ENCODE results near the gene AGA.

The AGA gene

DNA sequence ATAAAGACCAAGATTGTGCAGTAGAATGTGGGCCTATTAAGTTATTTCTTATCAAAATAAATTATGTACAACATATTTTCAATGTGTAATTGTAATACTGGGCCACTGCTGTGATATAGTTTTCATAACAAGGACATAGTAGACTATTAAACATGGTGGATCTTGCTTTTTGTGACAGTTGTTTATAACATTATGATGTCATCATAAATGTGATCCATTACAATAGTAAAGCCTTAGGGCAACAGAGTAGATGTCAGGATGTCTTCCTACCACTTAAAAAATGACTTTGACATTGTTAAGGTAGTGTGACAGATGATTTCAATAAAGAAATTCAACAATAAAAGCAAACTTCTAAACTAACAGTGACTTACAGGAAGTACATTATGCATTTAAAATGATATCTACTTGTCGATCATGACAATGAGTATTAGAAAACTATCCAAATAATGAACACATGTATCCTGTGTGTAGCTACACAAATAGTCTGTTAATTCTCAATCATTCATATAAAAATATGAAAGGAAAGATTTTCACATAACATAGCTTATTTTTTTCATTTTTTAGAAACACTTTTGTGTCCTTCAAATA lies 5.3 kb upstream of the AGA start:
- no peak for DNase-seq (ENCODE audit: low read depth in 2 of 2)

DNA sequence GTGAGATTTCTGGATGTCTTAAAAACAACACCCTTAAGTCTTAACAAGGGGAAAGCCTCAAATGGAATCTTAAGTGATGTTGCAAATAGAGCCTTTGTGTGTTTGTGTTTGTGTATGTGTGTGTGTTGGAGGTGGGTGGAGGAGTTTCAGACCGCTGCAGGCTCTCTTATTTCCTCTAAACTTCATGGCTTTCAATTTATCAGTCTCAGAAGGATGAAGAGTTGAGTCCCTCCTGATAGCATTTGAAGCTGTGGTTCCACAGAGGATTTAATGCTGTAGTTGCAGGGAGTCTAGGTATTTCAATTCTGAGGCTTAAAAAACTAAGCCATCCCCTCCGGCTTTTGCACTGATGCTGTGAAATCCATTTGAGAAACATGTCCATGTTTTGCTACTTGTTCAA lies 4.3 kb upstream of the AGA start:
- no peak for DNase-seq (ENCODE audit: low read depth in 2 of 2)

DNA sequence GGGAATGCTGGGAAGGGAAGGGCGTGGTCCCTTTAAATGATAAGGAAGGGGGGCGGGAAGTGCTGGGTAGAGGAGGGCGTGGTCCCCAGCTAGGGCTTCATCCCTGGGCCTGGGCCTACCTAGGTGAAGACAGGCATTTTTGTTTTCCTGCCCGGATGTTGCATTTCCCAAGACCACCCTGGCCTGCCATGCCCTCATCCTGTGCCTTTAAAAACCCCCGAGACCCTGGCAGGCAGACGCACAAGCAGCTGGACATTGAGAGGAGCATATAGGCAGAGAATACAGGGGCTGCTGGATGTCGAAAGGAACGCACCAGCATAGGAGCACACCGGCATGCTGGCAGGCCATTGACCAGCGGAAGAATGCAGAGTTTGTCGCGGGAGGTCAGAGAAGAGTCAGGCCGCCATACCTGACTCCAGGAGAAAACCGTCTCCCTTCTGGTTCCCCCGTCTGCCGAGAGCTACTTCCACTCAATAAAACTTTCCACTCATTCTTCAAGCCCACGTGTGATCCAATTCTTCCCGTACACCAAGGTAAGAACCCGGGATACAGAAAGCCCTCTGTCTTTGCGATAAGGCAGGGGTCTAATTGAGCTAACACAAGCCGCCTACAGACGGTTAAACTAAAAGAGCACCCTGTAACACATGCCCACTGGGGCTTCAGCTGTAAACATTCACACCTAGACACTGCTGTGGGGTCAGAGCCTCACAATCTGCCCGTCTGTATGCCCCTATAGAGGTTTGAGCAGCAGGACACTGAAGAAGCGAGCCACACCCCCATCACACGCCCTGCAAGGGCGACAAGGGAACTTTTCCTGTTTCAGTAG lies 2.9 kb upstream of the AGA start:
- DNase-seq (ENCODE audit: low read depth in 2 of 2): no peak

DNA sequence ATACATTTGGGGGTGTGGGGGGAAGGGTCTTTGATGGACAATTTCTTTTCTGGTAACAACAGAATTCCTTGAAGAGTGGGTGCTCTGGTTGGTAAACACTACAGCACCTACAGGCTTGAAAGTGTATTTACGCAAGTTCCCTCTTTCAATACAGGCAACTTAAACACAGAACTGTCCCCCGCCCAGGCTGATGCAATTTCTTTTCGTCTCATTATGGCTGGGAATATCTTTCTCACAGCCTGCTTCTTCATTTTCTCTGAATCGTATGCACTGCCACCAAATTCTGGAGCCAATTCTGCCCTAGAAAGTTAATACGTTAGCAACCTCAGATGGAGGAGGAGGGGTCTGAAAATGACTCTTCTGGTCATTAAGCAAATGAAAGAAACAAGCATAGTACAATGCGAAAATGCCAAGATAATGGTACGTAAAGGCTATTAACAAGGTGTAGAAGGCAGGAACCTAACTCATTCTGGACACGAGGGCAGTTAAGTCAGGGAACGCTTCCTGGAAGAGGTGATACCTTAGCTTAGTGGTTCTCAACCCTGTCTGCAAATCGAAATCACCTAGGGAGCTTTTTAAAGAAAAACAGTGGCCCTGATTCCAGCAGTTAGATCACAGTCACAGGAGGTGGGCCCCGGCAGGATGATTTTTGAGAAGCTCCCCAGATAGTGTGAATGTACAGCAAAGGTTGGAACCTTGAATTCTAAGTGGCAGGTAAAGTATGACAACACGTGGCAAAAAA lies 1.0 kb downstream of the AGA start:
- DNase-seq (ENCODE audit: low read depth in 2 of 2): peak in 1 of 2 donors; percentile 1

DNA sequence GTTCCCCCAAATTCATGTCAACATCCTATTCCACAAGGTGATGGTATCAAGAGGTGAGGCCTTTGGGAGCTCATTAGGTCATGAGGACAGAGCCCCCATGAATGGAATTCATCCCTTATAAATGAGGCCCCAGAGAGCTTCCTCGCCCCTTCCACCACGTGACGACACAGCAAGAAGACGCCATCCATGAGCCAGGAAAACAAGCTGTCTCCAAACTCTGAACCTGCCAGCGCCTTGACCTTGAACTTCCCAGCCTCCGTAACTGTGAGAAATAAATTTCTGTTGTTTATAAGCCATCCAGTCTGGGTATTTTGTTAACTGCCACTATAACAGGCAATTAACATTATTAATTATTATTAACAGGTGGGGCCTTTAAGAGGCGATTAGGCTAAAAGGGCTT lies 5.8 kb downstream of the AGA start:
- DNase-seq (ENCODE audit: low read depth in 2 of 2): no peak

DNA sequence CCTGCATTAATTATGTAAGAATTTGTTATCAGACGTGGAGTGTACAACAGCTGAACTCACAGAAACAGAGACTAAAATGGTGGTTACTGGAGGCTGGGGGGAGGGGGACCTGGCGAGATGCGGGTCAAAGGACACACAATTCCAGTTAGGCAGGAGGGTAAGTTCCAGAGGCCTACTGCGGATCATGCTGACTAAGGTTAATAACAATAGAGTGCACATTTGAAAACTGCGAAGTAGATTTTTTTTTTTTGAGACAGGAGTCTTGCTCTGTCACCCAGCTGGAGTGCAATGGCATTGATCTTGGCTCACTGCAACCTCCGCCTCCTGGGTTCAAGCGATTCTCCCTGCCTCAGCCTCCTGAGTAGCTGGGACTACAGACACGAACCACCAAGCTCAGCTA lies 7.6 kb downstream of the AGA start:
- no peak for DNase-seq (ENCODE audit: low read depth in 2 of 2)

DNA sequence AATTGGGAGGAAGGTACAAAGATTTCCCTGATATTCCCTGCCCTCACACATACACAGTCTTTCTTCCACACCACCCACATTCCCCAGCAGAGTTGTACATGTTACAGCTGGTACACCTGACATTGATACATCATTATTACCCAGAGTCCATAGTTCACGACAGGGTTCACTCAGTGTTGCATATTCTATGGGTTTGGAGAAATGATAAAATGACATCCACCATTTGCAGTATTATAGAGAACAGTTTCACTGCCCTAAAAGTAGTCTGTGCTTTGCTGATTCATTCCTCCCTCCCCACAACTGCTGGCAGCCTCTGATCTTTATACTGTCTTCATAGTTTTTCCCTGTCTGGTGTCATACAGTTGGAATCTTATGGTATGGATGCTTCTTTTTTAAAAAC lies 15.0 kb downstream of the AGA start:
- no peak for DNase-seq (ENCODE audit: low read depth in 2 of 2)

DNA sequence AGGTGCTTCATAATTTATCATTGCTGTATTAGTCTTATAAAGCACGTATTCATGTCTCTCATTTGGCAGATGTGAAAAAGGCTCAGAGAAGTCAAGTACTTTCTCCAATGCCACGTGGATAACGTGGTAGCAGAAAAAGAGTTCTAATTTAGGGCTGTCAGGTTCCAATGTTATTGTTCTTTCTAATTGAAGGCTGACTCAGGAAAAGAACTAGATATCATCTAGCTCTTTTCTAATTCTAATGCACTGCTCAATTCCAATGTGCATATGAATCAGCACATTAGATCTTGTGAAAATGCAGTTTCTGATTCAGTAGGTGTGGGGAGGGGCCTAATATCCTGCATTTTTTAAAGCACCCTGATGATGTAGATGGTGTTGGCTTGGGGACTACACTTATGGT lies 22.8 kb downstream of the AGA start:
- DNase-seq (ENCODE audit: low read depth in 2 of 2): no peak

DNA sequence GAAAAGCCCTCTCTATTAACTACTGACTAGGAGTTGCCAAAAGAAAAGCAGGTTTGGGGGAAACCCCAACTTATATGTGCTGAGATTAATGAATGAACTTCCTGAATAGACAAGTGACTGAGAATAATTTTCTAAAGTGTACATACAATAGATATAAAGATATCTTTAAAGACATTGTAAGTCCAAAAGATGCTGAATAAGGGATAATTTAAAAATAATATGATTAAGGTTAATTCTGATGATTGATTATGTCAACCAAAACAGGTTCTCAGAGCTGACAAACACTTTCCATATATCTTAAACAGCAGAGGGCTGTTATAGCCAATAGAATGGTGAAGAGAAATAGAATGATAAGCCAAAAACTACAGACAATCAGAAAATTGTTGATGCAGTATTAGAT lies 28.6 kb downstream of the AGA start:
- no peak for DNase-seq (ENCODE audit: low read depth in 2 of 2)

DNA sequence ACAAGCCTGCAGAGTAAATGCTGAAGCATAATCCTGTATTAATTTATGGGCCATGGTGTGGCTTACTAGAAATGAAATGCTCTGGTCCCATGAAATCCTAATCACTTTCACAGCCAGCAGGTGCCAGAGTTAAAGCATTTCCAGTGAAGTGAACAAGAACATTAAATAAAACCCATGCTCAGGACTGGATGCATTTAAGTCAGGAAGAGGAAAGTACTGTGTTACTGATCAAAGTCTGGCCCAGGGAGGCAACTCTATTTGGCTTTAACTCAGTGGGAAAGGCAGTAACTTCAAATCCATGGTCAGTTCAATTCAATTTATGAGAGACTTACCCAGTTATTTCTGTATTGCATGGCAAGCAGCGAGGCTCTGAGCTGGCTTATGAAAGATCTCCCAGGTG lies 29.2 kb downstream of the AGA start:
- no peak for DNase-seq (ENCODE audit: low read depth in 2 of 2)

DNA sequence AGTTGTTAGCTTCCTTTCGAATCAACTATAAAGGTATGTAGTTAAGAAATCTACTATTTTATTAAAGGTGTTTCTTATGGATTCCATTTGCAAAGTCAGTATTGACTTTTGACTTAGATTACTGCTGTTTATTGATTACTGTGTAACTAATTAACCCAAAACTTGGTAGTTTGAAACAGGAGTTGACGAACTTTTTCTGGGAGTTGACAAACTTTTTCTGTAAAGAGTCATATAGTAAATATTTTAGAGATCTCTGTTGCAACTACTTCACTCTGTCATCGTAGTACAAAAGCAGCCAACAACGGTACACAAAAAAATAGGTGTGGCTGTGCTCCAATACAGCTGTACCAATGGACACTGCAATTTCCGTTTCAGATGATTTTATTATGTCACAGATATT lies 30.2 kb downstream of the AGA start:
- no peak for DNase-seq (ENCODE audit: low read depth in 2 of 2)

DNA sequence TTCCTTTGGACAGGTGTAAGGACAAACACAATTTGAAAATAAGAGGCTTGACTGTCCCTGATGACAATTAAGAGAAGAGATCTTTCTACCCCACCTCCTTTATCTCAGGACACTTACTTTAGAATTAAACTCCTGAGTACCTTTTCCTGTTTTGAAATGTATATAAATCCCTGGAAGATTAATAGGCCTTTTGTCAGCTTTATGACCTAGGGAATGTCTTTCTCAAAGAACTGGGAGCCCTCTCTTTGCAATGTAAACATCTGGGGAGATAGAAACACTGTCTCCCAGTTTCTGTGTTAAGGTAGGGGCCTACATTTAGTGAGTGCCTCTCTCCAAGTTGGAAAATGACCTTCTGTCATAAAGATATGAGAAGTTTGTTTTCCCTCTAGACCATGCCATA lies 31.7 kb downstream of the AGA start:
- no peak for DNase-seq (ENCODE audit: low read depth in 2 of 2)

DNA sequence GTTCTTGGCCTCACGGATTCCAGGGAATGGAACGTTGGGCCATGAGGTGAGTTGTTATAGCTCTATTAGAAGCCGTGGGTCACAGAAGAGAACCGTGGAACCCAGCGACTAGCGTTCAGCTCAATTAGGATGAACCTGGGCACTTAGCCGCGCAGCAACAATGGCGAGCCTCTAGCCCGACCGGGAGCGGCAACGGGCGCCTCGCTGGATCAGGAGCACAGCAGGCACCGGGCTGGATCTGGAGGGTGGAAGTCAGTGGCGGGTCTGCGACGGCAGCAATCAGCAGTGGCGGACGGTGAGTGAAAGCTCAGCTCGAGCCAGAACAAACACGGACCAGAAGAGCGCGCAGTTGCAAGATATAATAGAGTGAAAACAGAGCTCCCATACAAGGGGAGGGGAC lies 34.2 kb downstream of the AGA start:
- no peak for DNase-seq (ENCODE audit: low read depth in 2 of 2)

DNA sequence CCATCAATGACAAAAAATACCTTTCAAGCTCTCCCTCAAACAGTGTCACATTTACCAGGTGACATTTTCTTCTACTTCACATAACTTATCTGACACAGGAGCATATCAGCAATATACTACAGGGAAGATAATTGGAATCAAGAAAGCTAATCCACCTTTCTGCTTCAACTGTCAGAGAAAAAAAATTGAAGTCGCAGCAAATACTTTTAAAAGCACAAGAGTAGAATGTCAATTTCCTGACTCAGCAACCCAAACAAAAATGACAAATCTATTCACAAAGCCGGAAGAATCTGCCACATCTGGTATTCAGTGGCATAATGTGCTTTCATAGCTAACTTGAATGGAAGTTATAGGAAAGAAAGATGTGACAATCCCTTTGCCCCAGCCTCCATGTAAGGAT lies 36.7 kb downstream of the AGA start:
- DNase-seq (ENCODE audit: low read depth in 2 of 2): no peak

DNA sequence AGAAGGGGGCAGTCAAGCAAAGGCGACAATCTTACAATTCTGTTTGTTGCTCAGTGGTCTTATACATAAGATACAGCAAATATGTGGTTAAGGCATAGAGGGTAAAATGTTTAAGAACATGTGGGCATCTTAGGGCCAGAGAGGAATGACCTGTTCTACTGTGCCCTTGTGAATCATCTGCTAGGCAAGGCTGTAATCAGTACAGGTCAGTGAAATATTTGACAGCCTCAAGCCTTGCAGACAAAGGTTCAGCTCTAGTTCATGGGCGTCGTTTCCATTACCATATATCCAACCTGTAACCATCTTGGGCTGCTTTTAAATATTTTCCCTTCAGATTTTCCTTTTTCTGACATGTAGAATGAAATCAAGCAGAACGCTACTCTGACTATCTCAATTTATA lies 37.3 kb downstream of the AGA start:
- DNase-seq (ENCODE audit: low read depth in 2 of 2): no peak

DNA sequence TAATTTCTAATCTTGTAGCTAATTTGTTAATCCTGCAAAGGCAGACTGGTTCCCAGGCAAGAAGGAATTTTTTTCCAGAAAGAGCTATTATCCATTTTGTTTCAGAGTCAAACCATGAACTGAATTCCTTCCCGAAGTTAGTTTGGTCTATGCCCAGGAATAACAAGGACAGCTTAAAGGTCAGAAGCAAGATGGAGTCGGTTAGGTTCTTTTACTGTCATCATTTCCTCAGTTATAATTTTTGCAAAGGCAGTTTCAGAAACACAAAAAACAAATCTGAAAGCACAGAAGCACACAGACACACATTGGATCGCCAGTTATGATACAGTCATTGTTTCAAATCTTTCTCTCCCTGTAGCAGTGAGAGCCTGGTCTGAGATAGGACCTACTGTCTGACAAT lies 37.9 kb downstream of the AGA start:
- DNase-seq (ENCODE audit: low read depth in 2 of 2): no peak

DNA sequence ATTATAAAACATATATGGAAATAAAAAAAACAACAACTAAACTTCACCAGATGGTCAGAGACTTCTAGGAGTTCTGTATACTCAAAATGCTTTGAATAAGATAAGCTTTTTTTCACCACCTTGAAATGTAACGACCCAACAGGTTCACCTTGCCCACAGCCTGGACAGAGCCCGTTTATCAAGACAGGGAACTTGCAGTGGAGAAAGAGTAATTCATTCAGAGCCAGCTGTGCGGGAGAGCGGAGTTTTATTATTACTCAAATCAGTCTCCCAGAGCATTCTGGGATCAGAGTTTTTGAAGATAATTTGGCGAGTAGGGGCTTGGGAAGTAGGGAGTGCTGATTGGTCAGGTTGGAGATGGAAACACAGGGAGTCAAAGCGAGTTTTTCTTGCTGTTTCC lies 38.5 kb downstream of the AGA start:
- no peak for DNase-seq (ENCODE audit: low read depth in 2 of 2)

DNA sequence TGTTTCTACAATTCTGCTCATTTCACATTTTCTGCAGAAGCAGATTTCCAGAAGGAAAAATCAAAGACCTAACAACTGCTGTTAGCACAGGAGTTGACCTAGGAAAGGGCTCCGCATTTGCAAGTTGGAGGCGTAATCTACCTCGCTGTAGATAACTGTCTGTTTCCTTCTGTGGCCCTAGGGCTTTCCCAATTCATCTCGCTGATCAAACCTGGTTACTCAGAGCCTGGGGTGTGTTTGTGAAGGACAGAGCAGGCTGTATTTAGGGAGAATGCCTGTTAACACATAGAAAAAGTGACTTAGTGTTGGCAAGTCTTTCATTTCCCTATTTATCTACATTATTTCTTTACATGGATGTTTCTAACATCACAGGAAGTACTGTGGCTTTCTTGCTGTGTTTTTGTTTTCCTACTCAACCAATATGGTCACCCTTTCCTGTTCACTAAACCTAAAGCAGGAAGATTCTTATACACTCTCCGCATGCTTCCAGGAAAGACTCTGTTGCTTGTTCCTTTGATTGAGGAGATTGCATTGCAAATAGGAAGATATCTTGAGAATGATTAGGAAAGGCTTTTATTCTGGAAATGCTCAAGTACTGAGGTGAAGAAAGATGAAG lies 40.5 kb downstream of the AGA start:
- no peak for DNase-seq (ENCODE audit: low read depth in 2 of 2)

DNA sequence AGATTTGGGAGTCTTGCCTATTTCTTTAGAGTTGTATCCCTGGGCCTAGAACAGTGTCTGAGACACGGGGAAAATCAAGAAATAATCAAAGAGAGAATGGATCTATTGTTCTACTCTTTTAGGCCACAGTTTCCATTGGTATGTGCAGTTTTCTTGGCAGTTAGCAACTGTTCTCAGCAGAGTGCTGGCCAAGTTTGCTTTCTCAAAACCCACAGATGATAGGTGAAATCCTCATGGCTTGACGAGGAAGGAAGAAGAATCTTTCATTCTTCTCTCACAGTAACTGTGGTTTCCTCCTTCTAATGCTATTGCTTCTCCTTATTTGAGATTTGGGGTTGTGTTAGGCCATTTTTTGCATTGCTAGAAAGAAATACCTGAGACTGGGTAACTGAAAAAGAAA lies 42.2 kb downstream of the AGA start:
- DNase-seq (ENCODE audit: low read depth in 2 of 2): no peak

DNA sequence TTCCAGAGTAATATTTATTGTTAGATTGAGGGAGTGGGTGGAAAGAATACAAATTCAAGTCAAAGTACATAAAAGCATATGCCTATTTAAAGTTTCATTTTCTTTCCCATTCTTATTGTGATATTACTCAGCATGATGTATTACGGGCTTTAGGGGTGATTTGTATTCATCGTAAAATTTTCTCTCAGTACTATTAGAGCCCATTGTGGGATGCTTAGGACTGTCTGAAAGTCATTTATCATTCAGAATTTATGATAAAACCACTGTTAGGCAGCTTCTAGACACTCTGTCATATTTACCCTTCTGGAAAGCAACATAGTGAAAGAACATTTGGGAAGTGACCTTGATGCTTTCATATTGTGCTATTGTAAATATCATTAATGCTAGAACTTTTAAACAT lies 45.9 kb downstream of the AGA start:
- no peak for DNase-seq (ENCODE audit: low read depth in 2 of 2)

DNA sequence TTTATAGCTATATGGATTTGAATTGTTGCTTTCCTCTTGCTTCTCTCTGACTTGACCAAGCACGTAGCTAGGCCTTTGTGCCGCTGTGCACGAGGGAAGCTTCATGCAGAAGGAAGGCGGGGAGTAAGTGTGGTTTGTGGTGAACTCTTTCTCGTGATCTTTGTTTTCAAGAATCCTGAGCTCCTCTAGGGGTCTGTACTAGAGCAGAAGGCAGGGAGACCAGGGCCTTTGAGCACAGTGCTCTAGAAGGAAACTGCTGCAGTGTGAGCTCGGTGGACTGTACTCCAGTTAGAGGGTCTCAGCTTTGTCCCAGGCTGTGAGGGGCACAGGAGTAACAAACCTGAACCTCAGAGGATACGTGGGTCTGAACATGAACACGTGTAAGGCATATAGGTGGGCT lies 49.0 kb downstream of the AGA start:
- peak in 1 of 2 donors; percentile 5 for DNase-seq (ENCODE audit: low read depth in 2 of 2)

DNA sequence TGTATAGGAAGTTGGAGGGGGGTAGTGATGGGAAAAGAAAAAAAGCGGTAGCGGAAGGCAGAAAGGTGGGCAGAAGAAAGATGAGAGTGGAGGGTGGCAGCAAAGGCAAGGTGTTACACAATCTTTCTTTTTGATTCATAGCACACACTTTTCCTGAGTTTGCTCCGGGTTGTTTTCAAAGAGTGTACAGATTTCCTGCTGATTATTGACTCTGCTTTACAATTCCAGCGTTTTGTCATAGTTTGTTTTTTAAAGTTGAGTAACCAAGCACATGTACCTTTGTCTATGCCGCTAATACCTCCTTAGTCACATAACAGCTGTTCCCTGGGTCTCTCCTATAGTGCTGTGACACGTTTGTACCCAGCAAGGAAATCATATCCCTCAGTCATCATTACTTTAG lies 50.3 kb downstream of the AGA start:
- no peak for DNase-seq (ENCODE audit: low read depth in 2 of 2)

DNA sequence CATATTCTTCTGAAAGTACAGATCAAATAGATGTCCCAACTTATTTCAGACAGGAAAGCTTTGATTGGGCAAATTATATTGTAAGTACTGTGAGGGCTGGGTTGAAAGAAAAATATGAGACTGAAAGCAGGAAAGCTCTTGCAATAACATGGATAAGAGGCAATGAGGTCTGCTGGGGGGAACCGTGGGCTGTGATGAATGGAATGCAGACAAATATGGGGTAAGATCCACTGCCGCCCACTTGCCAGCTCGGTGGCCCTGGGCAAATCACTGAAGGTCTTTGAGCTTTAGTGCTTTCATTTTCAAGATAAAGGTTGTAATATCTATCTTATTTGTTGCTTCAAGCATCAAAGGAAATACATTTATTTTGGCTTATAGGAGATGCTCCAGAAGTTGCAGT lies 51.0 kb downstream of the AGA start:
- no peak for DNase-seq (ENCODE audit: low read depth in 2 of 2)

All from stimulated activated CD4-positive, alpha-beta T cell treated with anti-CD3 and anti-CD28 coated beads, Interleukin-1b, Interleukin-23, amount 100 ng/mL, for 4 hours (primary cell).